ENCODE data around the gene PARD3B.

- TF ChIP-seq CTCF (conservative IDR thresholded peaks at IDR 0.05; ENCODE audit: low read depth, low read length) (no peak), EZH2 (IDR thresholded peaks at IDR 0.05; ENCODE audit: borderline replicate concordance, low read depth, low read length, poor library complexity, severe bottlenecking) (no peak)
These were observed 89.3 kb downstream of the PARD3B start for GRCh38 chr2:204634564-204634963.

All from A673 (cell line).